ENCODE measurements around the gene ERCC6L2.

DNA sequence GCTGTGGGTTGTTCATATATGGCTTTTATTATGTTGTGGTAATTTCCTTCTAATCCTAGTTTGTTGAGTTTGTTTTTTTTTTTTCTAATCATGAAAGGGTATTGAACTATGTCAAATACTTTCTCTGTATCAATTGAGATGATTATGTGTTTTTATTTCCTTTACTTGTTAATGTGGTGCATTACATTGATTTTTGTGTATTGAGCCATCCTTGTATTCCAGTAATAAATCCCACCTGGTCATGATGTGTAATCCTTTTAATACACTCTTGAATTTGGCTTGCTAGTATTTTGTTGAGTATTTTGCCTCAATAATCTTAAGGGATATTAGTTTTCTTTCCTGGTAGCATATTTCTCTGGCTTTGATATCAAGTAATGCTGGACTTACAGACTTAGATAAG lies 13.1 kb upstream of the ERCC6L2 start:
- TF ChIP-seq, protein P1, sequence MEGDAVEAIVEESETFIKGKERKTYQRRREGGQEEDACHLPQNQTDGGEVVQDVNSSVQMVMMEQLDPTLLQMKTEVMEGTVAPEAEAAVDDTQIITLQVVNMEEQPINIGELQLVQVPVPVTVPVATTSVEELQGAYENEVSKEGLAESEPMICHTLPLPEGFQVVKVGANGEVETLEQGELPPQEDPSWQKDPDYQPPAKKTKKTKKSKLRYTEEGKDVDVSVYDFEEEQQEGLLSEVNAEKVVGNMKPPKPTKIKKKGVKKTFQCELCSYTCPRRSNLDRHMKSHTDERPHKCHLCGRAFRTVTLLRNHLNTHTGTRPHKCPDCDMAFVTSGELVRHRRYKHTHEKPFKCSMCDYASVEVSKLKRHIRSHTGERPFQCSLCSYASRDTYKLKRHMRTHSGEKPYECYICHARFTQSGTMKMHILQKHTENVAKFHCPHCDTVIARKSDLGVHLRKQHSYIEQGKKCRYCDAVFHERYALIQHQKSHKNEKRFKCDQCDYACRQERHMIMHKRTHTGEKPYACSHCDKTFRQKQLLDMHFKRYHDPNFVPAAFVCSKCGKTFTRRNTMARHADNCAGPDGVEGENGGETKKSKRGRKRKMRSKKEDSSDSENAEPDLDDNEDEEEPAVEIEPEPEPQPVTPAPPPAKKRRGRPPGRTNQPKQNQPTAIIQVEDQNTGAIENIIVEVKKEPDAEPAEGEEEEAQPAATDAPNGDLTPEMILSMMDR (IDR thresholded peaks at IDR 0.05) = no peak
- TF ChIP-seq TCF7L2 (IDR thresholded peaks at IDR 0.05; ENCODE audit: low read depth, low read length) (no peak), POLR2AphosphoS5 (IDR thresholded peaks at IDR 0.05; ENCODE audit: low read depth, low read length) (no peak)
